ENCODE results near the gene ETS2.
A peak's percentile ranks its signal among the peaks of the same experiment; 100 is the strongest.

ETS2 gene

DNA sequence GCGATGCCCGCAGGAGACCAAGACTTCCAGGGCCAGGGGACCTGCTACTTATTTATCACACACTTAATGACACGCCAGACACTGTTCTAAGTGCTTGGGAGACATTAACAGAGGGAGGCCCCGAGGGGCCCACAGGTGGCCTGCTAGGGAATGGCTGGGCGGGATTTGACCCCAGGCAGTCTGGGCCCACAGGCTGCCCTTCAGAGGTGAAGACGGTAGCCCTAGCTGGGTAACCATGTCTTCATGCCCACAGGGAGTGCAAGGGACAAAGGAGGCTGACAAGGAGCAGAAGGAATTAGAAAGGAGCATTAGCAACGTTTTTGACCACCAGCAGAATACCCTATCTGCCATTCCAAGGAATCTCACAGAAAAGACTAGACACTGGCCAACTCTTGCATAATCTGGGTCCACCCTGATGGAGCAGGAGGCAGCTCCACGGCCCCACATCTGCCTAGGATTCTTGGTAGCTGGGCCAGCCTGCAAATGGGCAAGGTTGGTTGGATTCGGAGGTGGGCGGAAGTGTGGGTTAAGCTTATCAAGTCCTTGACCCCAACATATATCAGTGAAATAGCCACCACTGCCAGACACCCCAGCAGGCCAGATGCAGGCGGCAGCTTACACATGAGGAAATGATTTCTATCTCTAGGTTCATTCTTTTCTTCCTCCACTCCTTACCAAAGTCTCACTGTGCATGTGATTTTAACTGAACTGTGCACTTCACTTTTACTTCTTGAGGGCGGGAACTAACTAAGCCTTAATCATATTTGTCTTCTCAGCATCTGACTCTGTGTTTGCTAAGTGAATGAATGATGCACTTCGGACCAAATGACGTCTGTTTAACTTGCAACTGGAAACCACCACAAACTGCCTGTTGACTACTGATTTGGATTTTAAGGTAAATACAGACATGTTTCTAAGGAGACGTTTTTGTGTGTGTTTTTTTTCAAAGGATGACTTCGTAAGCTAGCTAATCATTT is 3.4 kb upstream of the ETS2 start:
- no peak for DNase-seq (ENCODE audit: low spot score)

DNA sequence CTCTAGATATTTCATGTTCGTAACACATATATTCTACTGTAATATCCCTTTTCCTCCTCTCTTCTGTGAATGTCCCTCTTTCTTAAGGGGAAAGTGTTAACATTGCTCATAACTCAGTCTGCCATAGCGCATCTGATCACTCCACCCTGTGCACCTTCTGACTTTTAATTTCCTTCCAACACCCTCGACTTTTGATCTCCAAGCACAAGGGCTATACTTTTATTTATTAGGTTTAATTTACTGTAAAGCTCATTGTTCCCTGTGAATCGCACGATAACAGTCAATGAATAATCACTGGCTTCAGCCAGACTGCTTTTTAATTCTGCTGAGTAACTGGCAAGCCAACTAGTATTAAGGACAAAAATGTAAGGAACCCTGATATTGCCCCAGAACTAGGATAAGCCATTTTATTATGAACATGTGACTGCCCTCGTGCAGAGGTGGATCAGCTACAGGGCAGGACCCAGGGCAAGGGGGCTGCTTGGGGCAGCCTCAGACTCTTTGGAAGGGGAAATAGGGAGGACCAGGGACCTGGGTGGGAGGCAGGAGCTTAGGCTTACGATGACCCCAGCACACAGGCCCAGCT is 2.6 kb upstream of the ETS2 start:
- DNase-seq (ENCODE audit: low spot score) = no peak

DNA sequence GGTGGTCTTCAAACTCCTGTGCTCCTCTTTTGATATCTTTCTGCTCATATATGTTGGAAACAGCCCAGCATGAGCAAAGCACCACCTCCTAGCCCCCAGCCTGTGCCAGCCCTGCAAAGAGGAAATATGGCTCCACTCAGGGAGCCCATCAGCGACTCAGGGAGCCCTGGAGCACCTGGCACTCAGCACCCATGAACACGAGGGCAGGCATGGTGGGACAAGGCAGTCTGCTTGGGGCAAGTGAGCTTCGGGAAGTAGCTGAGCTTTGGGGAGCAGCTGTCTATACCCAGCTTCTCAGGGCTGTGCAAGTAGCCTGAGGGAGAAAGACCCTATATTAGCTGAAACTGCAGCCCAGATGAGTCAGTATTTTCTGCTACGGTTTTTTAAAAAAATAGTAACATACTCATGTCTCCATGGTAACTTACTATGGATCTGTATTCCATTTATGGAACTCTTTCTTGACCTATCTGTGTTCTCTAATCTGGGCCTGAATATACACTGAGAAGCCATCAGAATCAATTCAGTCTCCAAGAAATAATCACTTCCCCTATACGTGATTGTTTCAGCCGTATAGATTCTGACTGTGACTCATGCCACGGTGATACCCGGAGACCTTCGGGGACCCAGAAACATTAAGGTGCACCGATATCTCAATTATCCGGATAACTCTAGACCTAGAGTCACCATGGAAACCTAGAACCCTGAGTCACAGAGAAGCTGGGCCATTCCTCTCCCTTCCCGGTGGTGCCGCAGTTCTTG is 1.5 kb upstream of the ETS2 start:
- peak; percentile 32 for DNase-seq (ENCODE audit: low spot score)

DNA sequence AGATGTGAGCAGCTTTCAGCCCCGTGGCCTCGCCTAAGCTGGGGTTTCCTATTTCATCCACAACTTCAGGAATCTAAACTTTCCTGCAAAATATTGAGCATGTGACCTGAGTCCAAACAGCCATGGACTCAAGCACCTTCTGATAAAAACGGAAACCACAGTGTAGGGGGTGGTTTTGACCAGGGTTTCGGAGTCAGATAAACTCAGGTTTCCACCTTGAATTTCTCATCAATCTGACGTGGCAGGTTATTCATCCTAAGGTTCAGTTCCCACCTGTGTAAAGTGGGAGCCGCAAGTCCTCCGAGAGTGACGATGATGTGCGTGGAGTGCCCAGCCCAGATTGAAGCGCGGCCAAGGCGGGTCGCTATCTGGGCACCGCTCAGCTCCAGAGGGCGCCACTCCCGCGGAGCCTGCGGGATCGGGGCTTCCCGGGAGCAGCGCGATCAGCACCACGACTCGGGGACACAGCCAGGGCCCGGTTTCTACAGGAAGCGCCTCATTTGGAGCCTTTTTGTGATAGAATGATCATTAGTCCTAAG is 871 bp upstream of the ETS2 start:
- DNase-seq (ENCODE audit: low spot score) = peak; percentile 51

DNA sequence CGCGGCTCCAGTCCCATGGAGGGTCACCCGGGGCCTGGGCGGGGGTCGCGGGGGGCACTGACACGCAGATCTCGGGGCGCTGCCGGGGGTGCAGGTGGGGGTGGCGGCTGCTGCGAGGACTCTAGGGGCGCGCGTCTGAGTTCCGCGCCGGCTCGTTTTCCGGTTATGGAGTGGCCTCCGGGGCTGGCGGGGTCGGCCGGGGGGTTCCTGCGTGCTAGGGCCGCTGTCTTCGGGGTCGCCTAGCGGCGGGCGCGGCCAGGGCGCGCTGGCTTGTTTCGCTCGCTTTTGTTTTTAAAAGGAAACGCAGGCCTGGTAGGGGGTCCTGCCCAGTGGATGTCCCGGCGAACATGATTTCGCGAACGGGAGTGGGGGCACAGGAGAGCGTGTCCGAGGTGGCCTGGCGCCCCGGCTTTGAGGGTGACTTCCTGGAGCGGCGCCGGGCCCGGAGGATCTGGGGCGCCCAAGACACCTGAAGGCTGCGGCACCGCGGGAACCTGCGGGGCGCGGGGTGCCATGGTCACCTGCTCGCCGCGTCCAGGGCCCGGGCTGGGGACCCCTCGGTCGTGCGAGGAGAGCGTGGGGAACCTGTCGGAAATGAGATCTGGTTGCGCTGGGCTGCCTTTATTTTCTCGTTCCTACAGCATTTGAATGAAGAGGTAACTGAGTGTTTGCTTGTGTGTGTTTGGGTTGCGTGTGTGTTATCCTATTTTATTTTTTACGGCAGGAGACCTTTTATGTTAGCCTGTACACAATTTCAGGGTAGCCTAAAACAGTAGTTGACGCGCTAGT is 618 bp downstream of the ETS2 start:
- DNase-seq (ENCODE audit: low spot score) = peak; percentile 15

DNA sequence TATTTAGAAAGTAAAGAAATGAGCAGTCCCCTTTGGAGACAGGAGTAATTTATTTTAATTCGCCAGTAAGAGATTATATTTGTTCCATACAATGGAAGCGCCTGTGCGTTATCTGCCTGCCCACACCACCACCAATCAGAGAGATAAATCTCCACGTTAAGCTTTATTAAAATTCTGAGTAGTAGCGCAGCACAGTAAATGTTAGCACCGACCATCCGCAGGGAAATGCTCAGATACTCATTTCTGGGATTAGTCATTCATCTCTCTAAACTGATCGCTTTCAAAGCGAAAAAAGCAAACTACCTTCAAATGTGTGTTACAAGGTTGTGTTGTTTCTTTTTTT is 1.2 kb downstream of the ETS2 start:
- DNase-seq (ENCODE audit: low spot score) = peak; percentile 57

DNA sequence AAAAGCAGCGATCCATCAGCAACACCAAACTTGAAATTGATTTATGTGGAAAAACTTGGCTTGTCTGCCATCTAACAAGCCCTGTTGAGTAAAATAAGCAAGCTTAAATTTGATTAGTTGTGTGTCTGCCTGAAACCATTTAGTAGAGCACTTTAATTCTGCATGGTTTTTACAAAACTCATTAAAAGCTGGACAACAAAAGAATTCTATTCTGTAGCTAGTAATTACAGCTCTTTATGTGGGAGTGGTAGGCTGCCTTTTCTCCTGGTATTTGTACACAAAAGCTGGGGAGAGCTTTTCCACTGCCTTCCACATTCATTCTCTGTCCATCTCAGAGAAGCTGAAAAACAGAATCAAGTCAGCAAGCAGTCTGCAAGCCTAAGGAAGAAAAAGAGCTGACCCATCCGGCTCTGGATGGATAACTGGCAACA is 1.7 kb downstream of the ETS2 start:
- DNase-seq (ENCODE audit: low spot score) = no peak

DNA sequence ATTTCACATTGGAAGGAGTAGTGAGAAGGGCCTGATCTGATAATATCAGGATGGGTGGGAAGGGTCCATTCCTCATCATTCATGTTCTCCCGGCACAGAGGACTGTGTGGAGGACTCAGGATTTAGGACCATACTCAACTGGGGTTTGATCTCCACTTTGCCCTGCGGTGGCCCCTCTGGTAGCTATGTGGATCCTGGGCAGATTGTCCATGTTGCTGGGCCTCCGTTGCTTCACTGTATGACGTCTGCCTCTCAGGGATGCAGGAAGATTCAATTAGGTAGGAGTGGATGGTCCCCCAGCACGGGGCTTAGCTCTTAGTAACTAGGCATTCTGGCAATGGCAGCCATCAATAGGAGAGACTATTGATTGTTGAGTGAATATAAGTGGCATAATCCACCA is 2.3 kb downstream of the ETS2 start:
- DNase-seq (ENCODE audit: low spot score) = no peak

DNA sequence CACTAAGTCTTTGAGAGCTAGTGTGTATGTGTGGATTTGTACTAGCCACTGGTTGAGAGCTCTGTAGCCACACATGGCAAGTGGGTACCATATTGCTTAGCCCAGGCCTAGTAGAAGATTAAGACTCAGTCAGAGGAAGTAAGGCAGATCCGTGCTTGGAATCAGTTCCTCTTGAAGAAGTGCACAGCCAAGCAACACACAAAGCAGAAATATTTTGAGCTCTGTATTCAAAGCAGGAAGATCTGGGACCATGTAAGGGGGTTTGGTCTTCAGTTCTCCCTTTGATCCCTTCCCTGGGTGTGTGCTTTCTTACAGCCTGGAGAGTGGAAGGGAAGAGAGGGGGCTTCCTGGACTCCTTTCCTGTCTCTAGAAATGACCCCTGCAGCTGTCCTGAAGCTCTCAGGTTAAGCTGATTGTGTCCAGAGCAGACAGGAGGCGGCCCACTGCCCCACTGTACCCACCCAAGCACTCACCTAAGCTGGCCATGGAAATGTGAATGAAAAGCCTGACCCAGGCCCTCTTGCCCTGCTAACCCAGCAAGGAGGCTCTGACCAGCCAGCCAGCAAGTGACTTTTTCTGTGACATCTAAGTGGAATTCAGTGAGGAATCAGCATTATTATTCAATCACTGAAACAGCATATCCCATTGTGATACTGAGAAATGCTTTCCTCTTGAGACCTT is 3.6 kb downstream of the ETS2 start:
- no peak for DNase-seq (ENCODE audit: low spot score)

DNA sequence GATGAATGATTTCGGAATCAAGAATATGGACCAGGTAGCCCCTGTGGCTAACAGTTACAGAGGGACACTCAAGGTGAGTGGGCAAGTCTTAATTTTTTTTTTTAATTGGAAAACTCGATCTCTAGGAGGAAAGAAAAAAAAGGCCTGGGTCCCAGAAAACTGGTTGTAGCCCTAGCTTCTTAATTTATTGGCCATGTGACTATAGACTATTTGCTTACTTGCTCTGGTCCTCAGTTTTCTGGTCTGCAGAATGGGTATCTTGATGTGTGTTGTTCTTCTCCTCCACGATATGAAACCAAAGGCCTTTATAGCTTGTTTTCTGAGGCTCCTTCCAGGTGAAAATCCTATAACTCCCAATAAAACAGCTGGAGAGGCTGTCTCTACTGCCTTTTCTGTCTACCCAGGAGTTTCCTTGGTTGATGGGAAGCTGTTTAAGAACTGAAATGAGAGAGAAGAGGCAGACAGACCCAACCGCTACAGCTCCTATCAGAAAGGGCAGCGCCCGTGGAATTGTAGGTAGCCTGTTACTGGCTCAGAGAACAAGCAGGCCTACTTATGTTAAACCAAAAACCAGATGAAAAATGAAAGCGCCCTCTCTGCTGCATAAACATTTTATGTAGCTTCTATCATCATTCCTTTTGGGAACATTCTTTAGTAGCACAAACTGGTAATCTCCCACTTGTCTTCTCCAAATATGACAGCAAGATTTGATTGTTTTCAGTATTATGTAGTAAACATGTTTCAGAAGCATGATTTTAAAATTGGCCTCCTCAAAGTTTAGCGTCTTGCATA is 4.5 kb downstream of the ETS2 start:
- no peak for DNase-seq (ENCODE audit: low spot score)

DNA sequence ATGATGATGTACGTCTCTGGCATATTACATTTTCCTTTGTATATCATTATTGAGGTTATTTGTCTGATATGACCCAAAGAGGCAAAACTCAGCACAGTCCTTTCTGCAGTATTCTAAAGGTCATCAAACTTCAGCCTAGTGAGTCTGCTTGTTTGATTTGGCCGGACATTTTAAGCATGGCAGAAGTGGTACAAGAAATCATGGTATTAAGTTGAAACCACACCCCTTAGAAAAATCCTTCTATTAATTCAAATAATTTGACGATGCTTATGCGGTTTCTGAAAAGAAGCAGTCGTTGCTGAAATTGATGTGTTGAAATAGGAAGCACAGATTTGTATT is 5.1 kb downstream of the ETS2 start:
- no peak for DNase-seq (ENCODE audit: low spot score)

DNA sequence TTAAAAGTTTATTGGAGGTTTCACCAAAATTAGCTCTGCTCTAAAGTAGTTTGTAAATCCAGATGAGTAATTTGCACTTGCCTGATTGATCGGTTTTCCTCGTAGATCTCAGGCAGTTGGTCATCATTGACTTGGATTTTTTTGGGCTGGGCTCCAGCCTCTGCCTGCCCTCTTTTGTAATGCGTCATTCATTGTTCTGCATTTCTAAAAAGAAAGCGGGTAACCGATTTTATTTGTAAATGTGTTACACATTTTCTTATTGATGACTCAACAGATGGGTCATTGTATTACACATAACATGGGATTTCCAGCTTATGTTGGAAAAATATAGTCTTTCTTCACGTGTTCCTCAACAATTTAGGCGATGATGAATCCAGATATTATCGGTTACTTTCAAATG is 5.5 kb downstream of the ETS2 start:
- DNase-seq (ENCODE audit: low spot score) = no peak

DNA sequence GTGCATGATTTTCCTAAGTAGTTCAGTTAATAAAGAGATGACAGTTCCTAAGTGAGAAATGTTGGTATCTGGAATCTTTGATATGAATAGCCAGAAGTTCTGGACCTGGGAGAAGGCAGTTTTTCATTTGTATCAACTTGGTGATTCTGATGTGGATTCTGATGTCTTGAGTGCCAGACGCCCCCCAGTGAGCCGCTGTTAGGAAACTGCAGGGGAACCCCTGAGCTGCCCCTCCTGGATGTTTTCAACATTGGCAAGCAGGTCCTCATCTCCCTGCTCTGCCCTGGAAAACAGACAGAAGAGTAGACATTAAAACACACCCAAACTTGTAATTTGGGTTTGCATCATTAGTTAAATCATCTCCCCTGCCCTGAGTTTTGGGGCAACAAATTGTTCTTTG is 7.4 kb downstream of the ETS2 start:
- DNase-seq (ENCODE audit: low spot score) = no peak

DNA sequence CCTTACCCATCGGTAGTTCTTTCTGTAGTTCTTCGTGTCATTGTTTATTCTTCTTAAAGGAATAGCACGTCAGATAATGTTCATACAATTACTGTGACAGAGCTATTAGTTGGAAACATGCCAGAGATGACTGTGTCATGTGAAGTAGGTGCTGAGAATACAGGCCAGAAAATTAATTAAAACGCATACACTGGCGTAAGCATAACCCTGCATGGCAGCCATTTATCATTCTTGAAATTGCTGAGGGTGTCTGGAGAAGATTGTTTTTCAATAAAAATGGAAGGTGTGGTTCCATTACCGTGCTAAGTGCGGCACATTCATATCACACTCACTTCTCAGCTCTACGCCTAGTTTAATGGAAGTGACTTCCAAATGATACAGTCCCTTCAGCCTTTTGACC is 7.8 kb downstream of the ETS2 start:
- no peak for DNase-seq (ENCODE audit: low spot score)

DNA sequence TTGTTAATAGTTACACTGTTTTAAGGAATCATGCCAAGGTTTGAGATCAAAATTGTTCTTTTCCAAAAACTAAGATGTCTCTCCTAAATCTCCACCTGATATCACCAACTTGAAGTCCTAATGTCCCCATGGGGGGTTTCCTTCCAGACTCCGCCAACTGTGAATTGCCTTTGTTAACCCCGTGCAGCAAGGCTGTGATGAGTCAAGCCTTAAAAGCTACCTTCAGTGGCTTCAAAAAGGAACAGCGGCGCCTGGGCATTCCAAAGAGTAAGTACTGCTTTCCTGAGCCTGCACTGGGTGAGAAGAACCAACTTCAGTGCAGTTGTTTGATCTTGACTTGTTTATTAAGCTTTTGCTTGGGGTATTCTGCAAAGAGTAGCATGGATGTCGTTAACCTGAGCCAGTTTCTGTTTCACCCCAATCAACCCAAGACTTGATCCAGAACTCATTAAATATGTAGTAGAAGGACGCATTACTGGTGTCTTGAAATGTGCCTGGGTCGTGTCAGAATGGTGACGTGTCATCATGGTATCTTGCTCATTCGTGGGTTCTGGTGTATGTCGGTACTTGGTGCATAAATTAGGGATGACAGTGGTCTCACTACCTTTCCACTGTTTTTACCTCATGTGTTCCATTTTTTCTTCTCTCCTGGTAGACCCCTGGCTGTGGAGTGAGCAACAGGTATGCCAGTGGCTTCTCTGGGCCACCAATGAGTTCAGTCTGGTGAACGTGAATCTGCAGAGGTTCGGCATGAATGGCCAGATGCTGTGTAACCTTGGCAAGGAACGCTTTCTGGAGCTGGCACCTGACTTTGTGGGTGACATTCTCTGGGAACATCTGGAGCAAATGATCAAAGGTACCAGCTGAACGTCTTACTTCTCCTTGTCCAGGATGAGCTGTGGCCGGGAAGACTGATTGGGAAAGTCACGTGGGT is 8.7 kb downstream of the ETS2 start:
- DNase-seq (ENCODE audit: low spot score) = no peak

DNA sequence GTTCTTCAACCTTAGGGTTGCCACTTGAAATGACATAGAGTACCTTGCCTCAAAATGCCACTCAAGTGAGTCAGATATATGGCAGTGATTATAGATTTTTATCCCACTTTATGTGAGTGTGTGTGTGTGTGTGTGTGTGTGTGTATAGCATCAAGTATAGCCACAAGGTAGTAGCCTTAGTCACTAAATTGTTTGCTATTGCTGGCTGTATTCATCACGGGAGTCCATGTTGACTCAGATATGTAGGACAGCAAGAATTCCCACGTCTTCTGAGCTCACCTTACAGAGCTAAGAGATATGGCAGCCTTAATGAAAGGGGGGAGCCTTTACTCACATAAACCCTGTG is 9.3 kb downstream of the ETS2 start:
- DNase-seq (ENCODE audit: low spot score) = no peak

DNA sequence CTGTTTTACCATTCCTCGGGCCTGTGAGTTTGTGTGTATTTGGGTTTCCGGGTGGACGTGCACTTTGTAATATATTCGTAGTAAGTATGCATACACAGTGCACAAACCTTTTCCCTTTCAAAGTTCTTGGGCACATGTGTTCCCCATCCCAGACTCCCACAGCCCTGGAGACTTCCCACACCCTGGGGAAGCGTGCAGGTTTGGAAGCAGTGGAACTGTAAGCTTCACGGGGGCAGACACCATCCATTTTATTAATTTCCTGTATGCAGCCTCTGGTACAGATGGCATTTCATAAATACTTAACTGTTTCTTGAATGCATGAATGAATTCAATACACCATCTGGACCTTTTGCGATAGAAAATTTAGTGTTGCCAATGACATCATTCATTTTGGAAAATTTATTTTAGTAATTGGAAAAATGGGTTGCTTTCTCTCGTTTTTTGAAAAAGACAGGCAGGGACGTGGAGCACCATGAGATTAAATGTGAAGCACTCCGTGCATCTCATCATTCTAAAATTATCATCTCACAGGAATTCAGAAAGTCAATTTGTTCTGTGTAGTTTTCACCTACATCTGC is 10.8 kb downstream of the ETS2 start:
- DNase-seq (ENCODE audit: low spot score) = no peak

DNA sequence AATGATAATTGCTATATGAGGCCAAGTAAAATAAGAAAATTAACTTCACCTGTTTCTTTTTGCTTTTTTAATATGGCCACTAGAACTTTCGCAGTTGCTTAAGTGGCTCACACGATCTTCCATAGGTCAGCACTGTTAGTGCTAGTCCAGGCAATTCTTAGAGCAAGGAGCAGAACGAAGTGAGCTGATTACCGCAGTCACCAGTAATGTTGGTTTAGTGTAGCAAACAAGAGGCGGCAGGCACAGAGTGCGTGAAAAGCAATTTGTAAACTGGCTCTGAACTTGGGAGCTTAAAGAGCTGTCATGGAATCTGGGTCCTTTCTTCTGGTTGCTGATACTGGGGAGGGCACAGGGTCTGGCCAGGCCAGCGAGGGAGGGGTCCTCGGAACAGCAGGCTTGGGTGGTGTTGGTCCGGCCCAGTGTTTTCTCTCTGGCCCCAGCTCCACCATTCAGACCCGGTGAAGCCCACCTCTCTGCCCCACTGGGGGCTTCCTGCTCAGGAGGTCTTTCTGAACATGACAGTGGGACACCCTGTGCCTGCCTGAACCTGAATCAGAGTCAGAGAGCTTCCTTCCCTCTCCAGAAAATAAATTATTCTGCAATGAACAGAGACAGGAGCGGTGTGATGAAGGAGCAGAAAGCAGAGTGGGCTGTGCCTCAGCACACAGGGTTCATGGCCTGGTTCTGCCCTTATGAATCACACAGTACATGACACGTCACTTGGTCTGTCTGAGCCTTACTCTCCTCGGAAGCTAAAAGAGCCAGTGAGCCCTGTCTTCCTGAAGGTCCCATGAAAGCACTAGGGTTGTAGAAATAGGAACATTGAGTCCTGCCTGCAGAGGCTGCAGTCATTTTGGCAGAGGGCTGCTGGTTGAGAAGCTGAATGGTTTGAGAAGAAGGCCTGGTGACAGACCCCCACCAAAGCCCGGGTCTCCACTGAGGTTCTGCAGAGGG is 11.9 kb downstream of the ETS2 start:
- no peak for DNase-seq (ENCODE audit: low spot score)
